NCI-H1436 (cell line): ENCODE results near the gene ZNF273.
A peak's percentile ranks its signal among the peaks of the same experiment; 100 is the strongest.
"Not testable (repeated sequence)": the region's sequence is repeated elsewhere in the genome, so short reads cannot be mapped to it uniquely, and the experiment has no call there.

Source experiments
- DNase-seq: peaks from one replicate; lab custom pipeline; 2025; lab: John Stamatoyannopoulos, UW

ZNF273 gene

DNA sequence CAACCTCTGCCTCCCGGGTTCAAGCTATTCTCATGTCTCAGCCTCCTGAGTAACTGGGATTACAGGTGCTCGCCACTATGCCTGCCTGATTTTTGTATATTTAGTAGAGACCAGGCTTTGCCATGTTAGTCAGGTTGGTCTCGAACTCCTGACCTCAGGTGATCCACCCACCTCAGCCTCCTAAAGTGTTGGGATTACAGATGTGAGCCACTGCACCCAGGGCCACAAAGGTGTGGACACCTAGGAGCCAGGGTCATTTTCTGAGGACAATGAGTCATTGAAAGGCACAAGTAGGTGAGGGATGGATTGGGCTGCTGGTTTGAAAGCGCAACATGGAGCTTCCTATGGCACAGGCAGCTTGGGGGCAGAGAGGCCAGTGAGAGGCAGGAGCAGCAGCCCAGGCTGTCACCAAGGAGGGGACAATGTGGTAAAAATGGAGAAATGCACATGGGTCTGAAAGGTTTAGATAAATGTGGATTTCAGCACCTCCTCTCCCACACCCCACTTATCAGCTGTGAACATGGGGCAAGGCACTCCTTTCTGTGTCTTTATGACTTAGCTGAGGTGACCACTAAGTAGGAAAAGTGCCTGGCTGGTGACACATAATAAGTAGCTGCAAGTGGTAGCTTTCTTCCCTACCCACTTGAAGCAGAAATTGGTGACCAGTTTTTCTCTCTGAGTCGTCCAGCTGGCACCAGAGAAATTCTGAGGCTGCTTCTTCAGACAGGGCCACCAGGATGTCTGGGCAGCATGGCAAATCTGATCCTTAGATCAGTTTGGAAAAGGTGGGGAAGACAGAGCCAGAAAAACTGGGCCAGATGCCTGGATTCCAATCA, 41.8 kb downstream of the ZNF273 start:
- not testable (repeated sequence) for DNase-seq

DNA sequence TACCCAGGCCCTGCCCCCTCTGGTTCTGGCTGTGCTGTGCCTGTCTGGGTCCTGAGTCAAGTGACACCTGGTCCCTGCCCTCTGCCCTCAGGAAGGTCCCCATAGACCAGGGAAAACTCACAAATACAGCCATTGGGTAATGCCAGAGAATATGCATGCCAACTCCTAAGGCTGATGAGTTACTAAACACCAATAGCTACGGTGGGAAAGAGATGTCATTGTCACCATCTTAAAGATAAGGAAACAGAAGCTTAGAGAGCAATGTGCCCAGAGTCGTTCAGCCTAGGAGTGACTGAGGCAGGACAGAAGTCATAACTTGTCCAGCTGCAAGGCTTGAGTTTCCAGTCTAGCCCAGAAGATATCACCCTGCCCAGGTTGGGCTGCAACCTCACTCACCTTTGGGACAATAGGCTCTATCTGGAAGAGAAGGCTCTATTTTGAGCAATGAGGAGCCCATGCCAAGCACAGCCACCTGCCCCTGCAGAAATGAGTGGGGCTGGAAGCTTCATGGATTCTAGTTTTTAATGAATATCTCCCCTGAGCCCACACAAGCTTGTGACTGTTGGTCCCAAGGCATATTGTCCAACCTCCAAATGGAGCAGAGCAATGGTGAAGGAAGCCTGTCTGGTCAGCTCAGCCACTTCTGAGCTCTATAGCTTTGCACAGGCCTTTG, 42.6 kb downstream of the ZNF273 start:
- no peak for DNase-seq

DNA sequence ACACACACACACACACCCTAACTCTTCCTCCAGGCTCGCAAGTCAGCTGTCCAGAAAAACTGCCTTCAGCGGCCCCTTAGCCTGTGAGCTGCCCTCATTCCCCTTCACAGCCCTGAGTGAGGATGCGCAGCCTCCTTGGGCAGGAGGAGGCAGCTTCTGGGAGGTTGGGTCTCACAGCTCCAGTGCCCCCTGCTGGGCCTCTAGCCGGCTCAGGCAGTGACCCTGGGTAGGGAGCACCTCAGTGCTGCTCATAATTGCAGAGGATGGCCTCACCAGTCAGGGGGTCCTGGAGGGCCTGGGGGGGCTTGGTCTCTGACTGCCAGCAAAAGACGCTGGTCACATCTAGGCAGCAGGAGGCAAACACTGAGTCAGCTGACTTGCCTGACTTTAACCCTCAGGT, 43.7 kb downstream of the ZNF273 start:
- DNase-seq, result peak; percentile 37

DNA sequence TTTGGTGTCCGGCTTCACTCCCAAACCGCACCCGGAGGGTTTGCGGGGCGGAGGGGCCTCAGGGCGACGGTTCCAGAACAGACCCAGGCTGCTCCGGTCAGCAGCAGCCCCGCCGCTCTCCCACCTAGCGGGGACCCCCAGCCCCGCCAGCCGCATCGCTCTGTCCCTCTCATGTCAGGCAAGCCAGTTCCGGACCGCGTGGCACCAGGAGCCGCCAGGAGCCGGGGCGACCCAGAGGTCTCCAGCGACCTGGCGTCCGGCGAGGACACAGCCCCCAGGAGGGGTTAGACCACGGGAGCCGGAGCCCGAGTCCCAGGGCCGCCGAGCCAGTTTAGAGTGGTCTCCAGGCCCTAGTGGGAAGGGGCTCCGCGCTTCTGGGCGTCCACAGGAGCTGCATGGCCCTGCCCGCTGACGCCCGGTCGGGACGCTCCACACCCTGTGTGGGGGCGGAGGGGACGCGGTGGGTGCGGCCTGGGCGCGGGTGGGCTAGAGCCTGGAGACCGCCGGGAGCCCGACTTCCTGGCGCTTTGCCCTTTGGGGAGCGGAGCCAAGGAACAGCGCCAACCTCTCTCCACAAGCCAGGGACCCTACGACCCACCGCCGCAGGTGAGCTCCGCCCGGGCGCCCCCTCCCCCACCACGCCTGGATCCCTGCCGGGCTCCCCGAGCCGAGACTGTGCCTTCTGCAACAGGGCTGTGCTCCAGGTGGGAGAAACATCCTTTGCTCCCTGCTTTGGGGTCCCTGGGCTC, 44.4 kb downstream of the ZNF273 start:
- DNase-seq, result no peak

DNA sequence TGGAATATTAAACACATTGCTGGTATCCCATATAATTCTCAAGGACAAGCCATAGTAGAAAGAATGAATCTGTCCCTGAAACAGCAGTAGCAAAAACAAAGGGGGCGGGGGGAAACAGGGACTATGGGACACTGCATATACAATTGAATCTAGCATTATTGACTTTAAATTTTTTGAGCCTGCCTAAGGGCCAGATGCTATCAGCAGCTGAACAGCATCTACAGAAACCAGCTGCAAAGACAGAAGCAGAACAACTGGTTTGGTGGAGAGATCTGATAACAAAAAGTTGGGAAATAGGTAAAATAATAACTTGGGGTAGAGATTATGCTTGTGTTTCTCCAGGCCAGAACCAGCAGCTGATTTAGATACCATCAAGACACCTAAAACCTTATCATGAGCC, 45.7 kb downstream of the ZNF273 start:
- not testable (repeated sequence) for DNase-seq

DNA sequence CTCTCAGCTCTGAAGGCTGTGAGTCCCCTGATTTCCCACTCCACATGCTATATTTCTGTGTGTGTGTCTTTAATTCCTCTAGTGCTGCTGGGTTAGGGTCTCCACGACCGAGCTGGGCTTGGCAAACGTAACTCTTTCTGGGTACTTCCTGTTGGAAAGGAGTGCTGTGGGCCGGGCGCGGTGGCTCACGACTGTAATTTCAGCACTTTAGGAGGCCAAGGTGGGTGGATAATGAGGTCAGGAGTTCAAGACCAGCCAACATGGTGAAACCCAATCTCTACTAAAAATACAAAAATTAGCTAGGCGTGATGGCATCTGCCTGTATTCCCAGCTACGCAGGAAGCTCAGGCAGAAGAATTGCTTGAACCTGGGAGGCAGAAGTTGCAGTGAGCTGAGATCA, 47.6 kb downstream of the ZNF273 start:
- not testable (repeated sequence) for DNase-seq

DNA sequence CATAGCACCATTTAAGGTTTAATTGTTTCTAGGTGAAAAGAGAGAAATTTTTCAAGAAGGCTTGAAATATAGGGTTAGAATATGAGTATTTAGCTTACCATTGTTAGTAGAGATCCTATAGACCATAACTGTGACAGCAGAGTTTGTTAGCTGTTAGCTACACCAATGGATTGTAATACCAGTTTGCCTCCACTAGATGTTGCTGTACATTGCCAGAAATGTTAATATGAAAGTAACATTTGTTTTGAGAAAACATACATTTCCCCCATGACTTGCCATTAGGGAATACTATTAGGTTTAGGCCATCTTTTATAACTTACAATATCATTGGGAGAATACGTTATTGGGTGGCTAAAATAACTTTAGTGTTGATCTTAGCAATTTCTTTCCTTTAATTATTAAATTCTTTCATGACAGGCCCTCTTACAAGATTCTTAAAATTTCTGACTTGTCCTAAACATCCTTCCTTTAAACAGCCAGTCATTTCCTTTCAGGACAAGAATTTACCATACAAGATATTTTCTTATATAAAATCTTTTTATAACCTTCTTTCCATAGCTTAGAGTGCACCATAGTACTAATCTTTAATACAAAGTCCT, 48.3 kb downstream of the ZNF273 start:
- DNase-seq, result peak; percentile 4

DNA sequence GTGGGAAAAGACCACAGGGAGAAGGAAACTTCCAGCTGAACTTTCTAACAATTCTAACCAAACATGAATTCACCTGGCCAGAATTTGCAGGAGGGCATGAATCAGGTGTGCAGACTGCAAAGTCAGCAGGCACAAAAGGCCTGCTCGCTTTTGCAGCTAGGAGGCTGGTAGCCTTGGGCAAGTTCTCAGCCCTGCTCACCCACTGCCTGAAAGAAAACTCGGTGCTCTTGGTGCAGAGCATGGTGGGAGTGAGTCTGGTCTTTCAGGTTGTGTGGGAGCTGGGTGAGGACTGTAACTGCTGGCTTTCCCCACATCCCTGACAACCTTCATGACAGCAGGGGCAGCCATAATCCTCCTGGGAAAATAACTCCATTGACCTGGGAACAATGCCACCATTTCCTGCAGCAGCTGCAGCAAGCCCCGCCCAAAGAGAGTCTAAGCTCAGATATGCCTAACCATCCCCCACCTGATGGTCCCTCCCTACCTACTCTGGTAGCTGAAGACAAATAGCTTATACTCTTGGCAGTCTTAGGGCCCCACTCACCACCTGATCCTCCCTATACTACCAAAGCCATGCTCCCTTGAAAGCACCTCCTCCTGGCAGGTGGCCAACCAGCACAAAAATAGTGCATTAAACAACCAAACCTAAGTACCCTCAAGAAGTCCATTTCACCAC, 56.1 kb downstream of the ZNF273 start:
- DNase-seq, result peak; percentile 50

DNA sequence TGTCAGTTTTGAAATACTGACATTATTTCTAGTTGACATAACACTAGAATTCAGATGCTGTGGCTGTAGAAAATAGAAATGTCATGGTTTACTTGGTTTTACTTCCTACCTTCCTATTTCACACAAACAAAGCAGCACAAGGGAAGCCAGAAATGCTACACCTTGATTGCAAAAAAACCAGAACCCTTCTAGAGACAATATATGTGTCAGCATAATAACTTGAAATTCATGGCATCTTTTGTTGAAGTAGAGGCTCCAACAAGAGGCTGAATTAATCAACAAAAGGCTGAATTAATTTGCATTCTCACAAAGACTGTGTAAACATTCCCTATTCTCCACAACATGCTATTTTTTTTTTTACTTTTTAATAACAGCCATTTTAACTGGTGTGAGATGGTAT, 62.5 kb downstream of the ZNF273 start:
- no peak for DNase-seq

DNA sequence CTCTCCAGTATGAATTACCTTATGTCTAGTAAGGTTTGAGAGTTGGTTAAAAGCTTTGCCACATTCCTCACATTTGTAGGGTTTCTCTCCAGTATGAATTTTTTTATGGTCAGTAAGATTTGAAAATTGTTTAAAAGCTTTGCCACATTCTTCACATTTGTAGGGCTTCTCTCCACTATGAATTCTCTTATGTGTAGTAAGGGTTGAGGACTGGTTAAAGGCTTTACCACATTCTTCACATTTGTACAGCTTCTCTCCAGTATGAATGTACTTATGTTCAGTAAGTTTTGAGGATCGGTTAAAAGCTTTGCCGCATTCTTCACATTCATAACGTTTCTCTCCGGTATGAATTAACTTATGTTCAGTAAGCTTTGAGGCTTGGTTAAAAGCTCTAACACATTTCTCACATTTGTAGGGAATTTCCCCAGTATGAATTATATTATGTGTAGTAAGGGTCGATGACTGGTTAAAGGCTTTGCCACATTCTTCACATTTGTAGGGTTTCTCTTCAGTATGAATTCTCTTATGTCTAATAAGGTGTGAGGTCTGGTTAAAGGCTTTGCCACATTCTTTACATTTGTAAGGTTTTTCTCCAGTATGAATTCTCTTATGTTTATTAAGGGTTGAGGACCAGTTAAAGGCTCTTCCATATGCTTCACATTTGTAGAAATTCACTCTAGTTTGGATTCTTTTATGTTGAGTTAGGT, 75.6 kb downstream of the ZNF273 start:
- DNase-seq, result no peak
